ENCODE data around the gene AGPAT4.

Gene AGPAT4

DNA sequence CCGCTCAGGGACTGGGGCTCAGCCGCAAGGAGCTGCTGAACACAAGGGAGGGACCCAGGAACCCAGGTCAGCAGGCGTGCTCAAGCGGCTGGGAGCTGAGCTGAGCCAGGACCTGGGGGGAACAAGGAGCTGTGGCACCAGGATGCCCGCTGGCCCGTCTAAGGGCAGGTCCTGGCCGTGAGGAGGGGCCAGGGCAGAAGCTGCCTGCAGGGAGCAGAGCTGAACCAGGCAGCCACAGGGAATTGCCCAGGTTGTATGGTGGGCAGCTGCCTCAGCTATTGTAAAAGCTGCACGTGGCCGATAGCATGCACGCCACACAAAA is 133.3 kb downstream of the AGPAT4 start:
- no peaks in the 10 kb centered on the region for H3K4me1 ChIP-seq (ENCODE audit: control insufficient read depth, insufficient read depth, low read length)
- H3K9me3 ChIP-seq (ENCODE audit: control insufficient read depth, low read length) = no peaks in the 10 kb centered on the region
- DNase-seq (ENCODE audit: low read depth) = no peak
- no peaks in the 10 kb centered on the region for H3K27me3 ChIP-seq (replicated peaks; ENCODE audit: control insufficient read depth, insufficient read depth, low read length)
- no peak overlapping the region for H3K9ac ChIP-seq (ENCODE audit: low read length)
- peaks cover 12% of the 10 kb centered on the region for H3K36me3 ChIP-seq (ENCODE audit: control insufficient read depth, insufficient read depth, low read length, severe bottlenecking)
- no peak overlapping the region for H3K4me3 ChIP-seq (ENCODE audit: low read length)

DNA sequence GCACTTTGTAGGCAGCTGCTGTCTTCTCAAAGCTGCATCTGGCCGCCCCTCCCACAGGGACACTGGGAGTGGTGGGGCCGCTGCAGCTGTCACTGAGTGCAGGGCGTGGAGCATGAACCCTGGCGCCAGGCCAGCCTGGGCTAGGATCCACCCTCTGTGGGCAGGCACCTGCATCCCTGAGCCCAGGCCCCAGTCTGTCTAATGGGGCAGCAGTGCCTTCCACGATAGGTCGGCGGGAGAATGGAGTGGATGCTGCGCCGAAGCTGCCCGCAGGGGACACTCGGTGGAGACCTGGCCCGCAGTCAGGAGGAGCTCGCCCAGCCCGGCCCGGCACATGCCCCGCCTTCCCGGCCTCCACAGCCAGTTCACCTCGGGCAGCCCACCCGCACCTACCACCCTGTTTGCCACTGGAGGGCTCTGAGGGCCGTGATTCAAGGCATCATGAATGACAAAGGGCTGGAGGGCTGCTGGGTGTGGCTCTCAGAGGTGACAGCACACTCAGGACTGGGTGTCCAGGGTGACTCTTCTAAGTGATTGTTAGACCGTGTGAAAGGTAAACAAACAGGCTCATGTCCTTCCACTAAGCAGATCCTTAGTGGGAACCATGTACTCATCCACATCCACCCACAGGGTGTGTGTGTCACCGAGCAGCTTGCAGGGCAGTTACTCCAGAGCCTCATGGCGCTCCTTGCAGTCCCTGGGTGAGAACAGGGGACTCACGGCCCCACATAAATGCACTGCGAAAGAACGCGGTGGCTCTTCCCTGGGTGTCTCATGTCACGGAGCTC is 133.9 kb downstream of the AGPAT4 start:
- H3K9ac ChIP-seq (ENCODE audit: low read length) = no peak overlapping the region
- H3K4me3 ChIP-seq (ENCODE audit: low read length) = no peak overlapping the region
- H3K4me1 ChIP-seq (ENCODE audit: control insufficient read depth, insufficient read depth, low read length) = no peaks in the 10 kb centered on the region
- H3K36me3 ChIP-seq (ENCODE audit: control insufficient read depth, insufficient read depth, low read length, severe bottlenecking) = peaks cover 8% of the 10 kb centered on the region
- DNase-seq (ENCODE audit: low read depth) = no peak
- H3K27me3 ChIP-seq (replicated peaks; ENCODE audit: control insufficient read depth, insufficient read depth, low read length) = no peaks in the 10 kb centered on the region
- no peaks in the 10 kb centered on the region for H3K9me3 ChIP-seq (ENCODE audit: control insufficient read depth, low read length)

DNA sequence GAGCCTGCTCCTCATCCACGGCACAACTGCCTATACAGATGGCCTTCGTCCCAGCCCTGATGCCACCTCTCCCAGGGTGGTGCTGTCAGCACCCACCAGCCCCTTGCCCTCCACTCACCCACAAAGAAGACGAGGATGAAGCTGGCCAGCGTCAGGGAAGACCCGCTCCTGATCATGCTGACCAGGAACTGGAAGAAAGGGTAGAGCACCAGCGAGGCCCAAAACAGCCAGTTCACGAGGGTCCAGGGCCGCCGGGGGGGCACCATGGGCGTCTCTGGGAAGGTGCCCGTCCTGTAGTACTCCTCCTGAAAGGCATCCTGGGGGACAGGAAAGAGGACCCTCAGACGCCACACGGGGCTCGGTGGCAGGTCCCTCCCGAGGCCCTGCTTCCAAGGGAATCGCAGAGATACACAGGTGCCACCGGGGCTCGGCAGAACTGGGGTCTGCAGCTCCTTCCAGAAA is 134.5 kb downstream of the AGPAT4 start:
- H3K27me3 ChIP-seq (replicated peaks; ENCODE audit: control insufficient read depth, insufficient read depth, low read length) = no peaks in the 10 kb centered on the region
- peaks cover 1% of the 10 kb centered on the region for H3K4me1 ChIP-seq (ENCODE audit: control insufficient read depth, insufficient read depth, low read length)
- no peaks in the 10 kb centered on the region for H3K9me3 ChIP-seq (ENCODE audit: control insufficient read depth, low read length)
- H3K36me3 ChIP-seq (ENCODE audit: control insufficient read depth, insufficient read depth, low read length, severe bottlenecking) = peaks cover 7% of the 10 kb centered on the region
- H3K4me3 ChIP-seq (ENCODE audit: low read length) = no peak overlapping the region
- no peak overlapping the region for H3K9ac ChIP-seq (ENCODE audit: low read length)
- DNase-seq (ENCODE audit: low read depth) = no peak

DNA sequence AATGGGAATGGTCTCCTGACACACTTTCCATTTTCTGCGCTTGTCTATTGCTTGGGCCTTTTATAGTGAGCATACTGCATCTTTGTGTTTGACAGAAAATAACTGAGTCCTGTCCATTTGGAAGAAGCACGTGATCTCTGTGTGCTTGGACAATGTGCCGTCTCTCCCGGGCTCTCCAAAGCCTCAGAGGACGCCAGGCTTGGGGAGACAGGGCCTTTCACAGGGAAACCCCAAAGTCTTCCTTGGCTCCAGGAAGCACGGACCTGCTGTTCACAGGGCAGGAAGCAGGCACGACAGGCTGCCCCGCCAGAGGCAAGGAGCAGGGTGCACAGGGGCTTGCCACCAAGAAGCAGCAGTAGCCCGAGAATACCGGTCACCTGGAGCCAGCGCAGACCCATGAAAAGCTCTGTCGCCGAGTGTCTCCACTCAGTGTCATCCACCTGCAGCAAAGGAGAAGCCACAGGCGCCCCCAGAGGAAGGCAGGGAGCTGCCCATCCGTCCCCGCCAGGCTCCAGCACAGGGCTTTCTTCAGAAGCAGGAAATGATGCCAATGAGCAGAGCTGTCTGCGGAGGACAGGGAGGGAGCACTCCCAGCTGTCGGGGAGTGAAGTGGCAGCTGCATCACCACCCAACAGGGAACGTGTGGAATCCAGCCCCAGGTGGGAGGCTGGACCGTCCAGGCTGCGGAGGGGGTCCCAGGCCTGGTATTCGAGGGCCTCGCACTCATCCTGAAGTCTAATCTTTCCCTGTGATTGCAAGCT is 135.1 kb downstream of the AGPAT4 start:
- peaks cover 7% of the 10 kb centered on the region for H3K36me3 ChIP-seq (ENCODE audit: control insufficient read depth, insufficient read depth, low read length, severe bottlenecking)
- no peak overlapping the region for H3K9ac ChIP-seq (ENCODE audit: low read length)
- peaks cover 8% of the 10 kb centered on the region for H3K4me1 ChIP-seq (ENCODE audit: control insufficient read depth, insufficient read depth, low read length)
- H3K9me3 ChIP-seq (ENCODE audit: control insufficient read depth, low read length) = no peaks in the 10 kb centered on the region
- H3K27me3 ChIP-seq (replicated peaks; ENCODE audit: control insufficient read depth, insufficient read depth, low read length) = no peaks in the 10 kb centered on the region
- DNase-seq (ENCODE audit: low read depth) = no peak
- H3K4me3 ChIP-seq (ENCODE audit: low read length) = no peak overlapping the region

DNA sequence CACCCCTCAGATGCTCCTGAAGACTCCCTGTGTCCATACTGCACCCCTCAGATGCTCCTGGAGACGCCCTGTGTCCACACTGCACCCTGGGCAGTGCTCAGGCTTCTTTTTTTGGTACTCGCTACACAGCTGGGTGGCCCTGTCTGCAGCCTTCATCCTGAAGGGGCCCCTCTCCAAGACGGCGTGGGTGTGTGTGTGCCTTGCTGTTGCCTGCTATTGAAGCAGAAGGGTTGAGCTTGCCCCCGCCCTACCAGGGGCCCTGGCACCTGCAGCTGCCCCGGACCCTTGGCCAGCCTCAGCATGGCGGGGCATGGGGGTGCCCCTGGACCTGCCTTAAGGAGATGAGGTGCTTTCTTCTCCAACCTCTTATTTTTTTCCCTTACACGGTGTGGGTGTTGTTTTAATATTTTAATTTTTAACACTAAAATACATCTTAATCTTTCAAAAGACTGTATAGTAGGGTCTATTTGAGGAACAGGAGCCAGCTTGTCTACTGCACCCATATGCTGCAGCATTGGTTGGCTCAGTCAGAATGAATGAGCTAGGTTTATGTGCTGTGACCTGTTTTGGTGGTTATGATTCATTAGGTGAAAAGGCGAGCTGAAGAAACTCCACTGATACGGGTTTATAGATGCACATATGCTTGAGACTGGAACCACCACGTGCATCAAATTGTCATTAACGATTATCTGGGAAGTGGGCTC is 135.9 kb downstream of the AGPAT4 start:
- no peak for DNase-seq (ENCODE audit: low read depth)
- H3K36me3 ChIP-seq (ENCODE audit: control insufficient read depth, insufficient read depth, low read length, severe bottlenecking) = peaks cover 7% of the 10 kb centered on the region
- H3K4me1 ChIP-seq (ENCODE audit: control insufficient read depth, insufficient read depth, low read length) = peaks cover 11% of the 10 kb centered on the region
- no peaks in the 10 kb centered on the region for H3K27me3 ChIP-seq (replicated peaks; ENCODE audit: control insufficient read depth, insufficient read depth, low read length)
- no peak overlapping the region for H3K9ac ChIP-seq (ENCODE audit: low read length)
- no peaks in the 10 kb centered on the region for H3K9me3 ChIP-seq (ENCODE audit: control insufficient read depth, low read length)
- H3K4me3 ChIP-seq (ENCODE audit: low read length) = no peak overlapping the region

DNA sequence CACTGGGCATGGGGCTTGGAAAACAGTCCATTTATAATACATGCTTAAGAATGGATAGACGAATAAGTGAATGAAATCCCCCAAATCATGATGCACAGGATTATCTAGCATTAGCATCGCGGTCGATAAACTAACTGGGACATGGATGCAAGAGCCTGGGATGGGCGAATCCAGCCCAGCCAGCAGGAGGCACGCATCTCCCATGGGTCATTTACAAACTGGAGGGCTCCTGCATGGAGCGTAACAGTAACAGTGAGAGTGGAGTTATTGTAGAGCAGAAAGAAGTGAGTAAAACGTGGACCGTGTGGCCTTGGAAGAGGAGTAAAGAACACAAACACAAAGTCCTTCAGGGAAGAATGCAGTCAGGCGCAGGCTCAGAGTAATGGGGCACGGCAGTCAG is 136.5 kb downstream of the AGPAT4 start:
- Histone ChIP-seq H3K4me3 (ENCODE audit: low read length) (no peak overlapping the region), H3K27me3 (replicated peaks; ENCODE audit: control insufficient read depth, insufficient read depth, low read length) (no peaks in the 10 kb centered on the region), H3K9me3 (ENCODE audit: control insufficient read depth, low read length) (no peaks in the 10 kb centered on the region), H3K9ac (ENCODE audit: low read length) (no peak overlapping the region), H3K36me3 (ENCODE audit: control insufficient read depth, insufficient read depth, low read length, severe bottlenecking) (peaks cover 7% of the 10 kb centered on the region), H3K4me1 (ENCODE audit: control insufficient read depth, insufficient read depth, low read length) (peaks cover 11% of the 10 kb centered on the region)
- no peak for DNase-seq (ENCODE audit: low read depth)

DNA sequence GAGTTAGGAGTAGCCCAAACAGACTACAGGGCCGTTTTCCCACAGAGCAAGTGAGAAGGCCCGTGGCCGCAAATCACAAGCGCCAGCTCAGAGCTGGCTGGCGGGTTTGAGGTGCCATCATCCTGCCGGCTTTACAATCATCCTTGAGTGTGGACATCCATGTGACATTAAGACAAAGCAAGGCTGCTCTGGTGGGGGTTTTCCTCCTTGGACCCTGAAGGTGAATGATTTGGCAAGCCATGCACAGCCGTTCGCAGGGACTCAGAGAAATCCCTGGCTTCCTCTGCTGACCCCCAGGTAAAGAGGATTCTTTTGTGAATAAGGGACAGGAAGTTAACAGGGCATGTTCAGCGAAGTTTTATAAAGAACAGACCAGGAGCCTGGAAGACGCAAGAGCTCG is 137.2 kb downstream of the AGPAT4 start:
- peaks cover 7% of the 10 kb centered on the region for H3K36me3 ChIP-seq (ENCODE audit: control insufficient read depth, insufficient read depth, low read length, severe bottlenecking)
- no peaks in the 10 kb centered on the region for H3K27me3 ChIP-seq (replicated peaks; ENCODE audit: control insufficient read depth, insufficient read depth, low read length)

DNA sequence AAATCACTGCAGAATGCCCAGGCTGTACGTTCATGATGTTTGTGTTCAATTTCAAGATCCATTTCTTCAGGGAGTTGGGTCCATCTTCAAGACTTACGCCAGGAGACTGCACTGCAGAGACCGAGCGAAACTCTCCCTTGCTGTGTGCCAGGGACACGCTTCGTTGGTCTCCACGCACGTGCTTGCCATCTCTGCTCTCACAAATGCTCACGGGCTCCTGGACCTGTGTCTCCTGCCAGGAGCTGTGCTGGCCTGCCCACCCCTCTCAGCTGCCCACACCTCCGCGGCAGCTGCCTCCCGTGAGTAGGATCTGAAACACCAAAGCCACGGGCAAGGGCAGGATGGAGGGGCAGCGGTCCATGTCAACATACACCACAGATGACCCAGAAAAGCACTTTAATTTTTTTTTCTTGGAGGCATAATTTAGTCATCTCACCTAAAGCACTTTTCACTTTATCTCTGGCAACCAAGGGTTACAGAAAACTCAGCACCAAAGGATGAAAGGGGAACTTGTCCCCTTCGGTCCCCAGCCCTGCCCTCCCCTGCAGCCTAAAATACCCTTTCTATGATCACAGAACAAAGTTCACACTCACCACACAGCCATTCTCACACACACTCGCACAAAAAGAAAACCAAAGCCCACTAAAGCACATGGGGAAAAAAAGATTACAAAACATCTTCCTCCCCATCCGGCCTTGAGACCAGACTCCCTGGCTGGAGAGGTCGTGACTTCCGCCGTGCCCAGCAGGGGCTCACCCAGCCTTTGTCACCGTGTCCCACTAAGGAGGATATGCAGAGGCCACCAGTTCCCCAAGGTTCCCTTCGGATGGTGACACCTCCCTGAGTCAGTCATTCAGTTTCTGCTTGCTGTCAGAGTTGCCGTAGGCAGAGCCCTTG is 137.9 kb downstream of the AGPAT4 start:
- H3K36me3 ChIP-seq (ENCODE audit: control insufficient read depth, insufficient read depth, low read length, severe bottlenecking) = peaks cover 7% of the 10 kb centered on the region
- no peak for DNase-seq (ENCODE audit: low read depth)

More for the DNA sequence above, 137.2 kb downstream of the AGPAT4 start:
- Histone ChIP-seq H3K9me3 (ENCODE audit: control insufficient read depth, low read length) (no peaks in the 10 kb centered on the region), H3K9ac (ENCODE audit: low read length) (no peak overlapping the region), H3K4me3 (ENCODE audit: low read length) (no peak overlapping the region), H3K4me1 (ENCODE audit: control insufficient read depth, insufficient read depth, low read length) (peaks cover 11% of the 10 kb centered on the region)
- DNase-seq (ENCODE audit: low read depth) = no peak

DNA sequence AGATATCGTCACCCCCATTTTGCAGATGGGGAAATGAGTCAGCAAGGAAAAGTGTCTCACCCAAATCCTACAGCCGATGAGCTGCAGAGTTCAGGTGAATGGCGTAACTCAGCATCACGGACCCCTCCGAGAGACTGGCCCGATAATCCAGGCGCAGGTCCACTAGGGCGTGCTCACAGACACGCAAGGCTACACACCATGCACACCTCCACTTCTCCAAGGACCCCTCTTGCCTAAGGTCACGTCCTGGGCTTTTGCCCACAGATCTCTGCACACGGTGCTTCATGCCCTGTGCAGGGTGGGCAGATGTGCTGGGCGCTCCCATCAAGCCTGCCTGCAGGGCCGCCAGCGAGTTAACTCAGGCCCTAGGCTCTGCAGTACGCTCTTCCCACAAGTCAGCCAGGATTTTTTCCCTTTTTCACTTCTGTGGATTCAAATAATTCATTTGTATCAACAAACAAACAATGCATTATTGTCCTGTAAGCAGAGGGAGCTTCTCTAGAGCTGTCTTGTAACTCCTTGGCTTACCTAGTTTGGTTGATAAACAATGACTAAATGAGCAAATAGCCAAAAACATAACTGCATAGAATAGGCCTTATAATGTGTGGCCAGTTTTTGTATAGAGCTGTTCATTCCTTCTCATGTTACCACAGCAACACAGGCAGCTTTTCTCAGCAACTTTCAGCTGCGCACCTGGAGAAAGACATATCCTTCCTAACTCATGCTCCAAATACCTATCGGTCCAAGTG is 139.1 kb downstream of the AGPAT4 start:
- H3K36me3 ChIP-seq (ENCODE audit: control insufficient read depth, insufficient read depth, low read length, severe bottlenecking) = peaks cover 7% of the 10 kb centered on the region
- peak overlapping the region; percentile 22 for H3K9ac ChIP-seq (ENCODE audit: low read length)
- no peak for DNase-seq (ENCODE audit: low read depth)
- H3K4me3 ChIP-seq (ENCODE audit: low read length) = no peak overlapping the region
- H3K4me1 ChIP-seq (ENCODE audit: control insufficient read depth, insufficient read depth, low read length) = peaks cover 11% of the 10 kb centered on the region
- H3K9me3 ChIP-seq (ENCODE audit: control insufficient read depth, low read length) = no peaks in the 10 kb centered on the region
- H3K27me3 ChIP-seq (replicated peaks; ENCODE audit: control insufficient read depth, insufficient read depth, low read length) = no peaks in the 10 kb centered on the region

More for the DNA sequence above, 137.9 kb downstream of the AGPAT4 start:
- Histone ChIP-seq H3K9ac (ENCODE audit: low read length) (no peak overlapping the region), H3K4me1 (ENCODE audit: control insufficient read depth, insufficient read depth, low read length) (peaks cover 11% of the 10 kb centered on the region), H3K9me3 (ENCODE audit: control insufficient read depth, low read length) (no peaks in the 10 kb centered on the region), H3K27me3 (replicated peaks; ENCODE audit: control insufficient read depth, insufficient read depth, low read length) (no peaks in the 10 kb centered on the region), H3K4me3 (ENCODE audit: low read length) (no peak overlapping the region)

DNA sequence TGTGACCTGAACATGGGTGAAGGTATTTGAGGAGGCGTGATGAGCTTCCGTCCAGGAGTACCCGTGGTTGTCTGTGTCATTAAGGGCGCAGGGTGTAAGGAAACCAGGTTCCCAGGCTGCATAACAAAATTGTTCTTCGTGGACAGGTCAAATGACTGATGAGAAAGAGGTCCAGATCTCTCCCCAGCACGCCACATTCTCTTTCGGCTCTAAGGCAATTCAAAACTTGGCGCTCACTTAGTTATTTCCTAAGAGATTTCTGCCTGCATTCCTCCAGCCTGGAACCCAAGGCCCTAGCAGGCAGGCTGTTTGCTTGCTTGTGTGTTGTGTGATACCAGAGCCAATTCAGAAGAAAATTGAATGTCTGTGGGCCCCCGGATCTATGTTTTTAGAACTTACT is 139.9 kb downstream of the AGPAT4 start:
- DNase-seq (ENCODE audit: low read depth) = no peak
- Histone ChIP-seq H3K9me3 (ENCODE audit: control insufficient read depth, low read length) (no peaks in the 10 kb centered on the region), H3K36me3 (ENCODE audit: control insufficient read depth, insufficient read depth, low read length, severe bottlenecking) (peaks cover 8% of the 10 kb centered on the region), H3K27me3 (replicated peaks; ENCODE audit: control insufficient read depth, insufficient read depth, low read length) (no peaks in the 10 kb centered on the region), H3K4me1 (ENCODE audit: control insufficient read depth, insufficient read depth, low read length) (peaks cover 11% of the 10 kb centered on the region), H3K4me3 (ENCODE audit: low read length) (no peak overlapping the region), H3K9ac (ENCODE audit: low read length) (peak overlapping the region; percentile 22)

All from adipocyte (in vitro differentiated cells).